Ramos (cell line): ENCODE measurements around the gene RPP25.
"Not testable (repeated sequence)": the region's sequence is repeated elsewhere in the genome, so short reads cannot be mapped to it uniquely, and the experiment has no call there.

Experiments
- in situ Hi-C: fragments of 300-500 bp; cut with MboI; formaldehyde crosslinking; loops from one replicate; pipeline ENCODE4 v1.14.3; 2022; ENCODE audit warnings: low sequenced_read_pairs; ENCODE audit not compliant: unreplicated experiment

The RPP25 gene

DNA sequence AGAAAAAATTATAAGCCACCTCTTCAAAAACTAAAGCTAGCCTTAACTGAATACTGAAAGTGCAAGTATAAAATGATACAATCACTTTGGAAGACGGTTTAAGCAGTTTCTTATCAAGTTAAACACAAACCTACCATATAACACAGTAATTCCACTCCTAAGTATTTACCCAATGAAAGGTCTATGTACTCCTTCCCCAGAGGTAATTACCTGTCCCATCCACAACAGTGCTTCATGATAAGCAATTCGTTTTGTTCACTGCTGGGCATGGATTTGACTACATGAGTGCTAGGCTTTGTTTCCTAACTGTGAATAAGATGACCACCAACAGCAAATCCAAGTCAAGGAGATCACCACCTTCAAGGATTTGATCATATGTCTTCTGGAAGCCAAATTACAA is 23.0 kb downstream of the RPP25 start:
- in situ Hi-C loops = no loop called here

DNA sequence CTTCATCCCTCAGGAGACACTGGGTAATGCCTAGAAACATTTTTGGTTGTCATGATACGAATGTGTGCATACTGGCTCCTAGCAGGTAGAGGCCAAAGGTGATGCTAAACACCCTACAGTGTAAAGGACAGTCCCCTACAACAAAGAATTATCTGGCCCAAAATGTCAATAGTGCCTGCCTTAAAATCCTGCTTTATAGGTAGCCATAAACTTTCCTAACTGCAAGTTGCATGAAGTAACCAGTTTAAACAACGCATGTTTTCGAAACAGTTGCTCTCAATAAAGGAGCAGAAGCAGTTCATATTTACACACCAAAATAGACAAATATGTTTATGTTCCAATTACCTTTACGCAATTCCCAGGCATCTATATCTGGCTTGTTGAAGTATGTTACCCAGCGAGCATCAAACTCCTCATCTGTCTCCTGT is 27.8 kb downstream of the RPP25 start:
- in situ Hi-C loops = no loop called here

DNA sequence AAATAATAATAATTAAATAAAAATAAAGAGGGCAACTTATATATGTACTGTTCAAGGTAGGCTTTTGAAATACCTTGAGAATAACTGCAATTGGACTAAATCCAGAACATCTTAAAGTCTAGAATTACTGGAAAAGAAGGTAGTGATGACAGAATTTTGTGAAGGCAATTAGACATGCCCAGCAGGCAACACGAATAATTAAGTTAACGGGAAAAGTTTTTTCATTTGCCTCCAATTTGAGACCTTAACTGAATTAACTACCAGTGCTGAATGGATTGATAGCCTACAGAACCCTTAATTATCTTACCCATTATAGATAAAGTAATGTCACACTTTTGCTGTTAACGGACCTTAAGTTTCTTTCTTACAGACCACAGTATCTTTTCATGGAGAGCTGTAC is 32.0 kb downstream of the RPP25 start:
- in situ Hi-C loops = no loop called here

DNA sequence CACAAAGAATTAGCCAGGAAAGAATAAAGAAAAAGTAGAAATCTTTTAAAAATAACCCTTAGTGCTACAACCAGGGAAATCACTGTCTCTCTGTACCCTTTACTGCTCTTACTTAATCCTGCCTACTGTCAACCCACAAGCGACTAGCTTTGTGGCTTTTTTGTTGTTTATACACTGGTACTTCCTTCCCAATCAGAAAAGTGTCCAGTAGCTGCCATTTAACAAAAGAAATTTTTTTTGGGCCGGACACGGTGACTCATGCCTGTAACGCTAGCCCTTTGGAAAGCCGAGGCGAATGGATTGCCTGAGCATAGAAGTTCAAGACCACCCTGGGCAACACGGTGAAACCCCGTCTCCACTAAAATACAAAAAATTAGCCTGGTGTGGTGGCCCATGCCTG is 36.1 kb downstream of the RPP25 start:
- in situ Hi-C loops = no loop called here

DNA sequence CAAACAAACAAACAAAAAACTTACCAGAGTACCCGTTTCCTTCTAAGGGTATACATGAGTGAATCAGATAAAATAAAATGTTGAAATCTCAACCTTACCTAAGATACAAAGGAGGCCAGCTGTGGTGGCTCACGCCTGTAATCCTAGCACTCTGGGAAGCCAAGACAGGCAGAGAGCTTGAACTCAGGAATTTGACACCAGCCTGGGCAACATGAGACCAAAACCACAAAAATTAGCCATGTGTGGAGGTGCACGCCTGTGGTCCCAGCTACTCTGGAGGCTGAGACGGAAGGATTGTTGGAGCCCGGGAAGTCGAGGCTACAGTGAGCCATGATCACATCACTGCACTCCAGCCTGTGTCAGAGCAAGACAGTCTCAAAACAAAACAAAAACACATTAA is 38.9 kb downstream of the RPP25 start:
- in situ Hi-C loops = no loop called here

DNA sequence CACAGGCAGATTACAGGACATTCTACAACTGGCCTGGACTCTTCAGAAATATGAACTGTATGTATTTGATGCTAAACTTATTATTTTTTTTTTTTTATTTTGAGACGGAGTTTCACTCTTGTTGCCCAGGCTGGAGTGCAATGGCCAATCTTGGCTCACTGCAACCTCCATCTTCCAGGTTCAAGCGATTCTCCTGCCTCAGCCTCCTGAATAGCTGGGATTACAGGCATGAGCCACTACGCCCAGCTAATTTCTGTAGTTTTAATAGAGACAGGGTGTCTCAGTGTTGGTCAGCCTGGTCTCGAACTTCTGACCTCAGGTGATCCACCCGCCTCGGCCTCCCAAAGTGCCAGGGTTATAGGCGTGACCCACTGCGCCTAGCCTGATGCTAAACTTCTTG is 42.8 kb downstream of the RPP25 start:
- in situ Hi-C loops = not testable (repeated sequence)

DNA sequence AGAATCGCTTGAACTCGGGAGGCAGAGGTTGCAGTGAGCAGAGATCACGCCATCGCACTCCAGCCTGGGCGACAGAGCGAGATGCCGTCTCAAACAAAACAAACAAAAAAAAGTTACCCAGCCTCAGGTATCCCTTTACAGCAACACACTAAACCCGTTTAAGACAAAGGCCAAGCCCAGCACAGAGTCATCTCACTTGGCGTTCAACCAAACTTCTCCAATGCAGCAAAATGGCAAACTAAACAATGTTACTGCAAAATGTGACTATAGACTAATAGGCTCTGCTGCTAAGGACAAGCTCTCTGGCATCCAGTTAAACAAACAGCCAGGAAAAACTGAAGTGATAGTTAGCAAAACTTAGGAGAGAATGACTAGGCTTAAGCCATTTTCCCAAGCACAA is 43.5 kb downstream of the RPP25 start:
- in situ Hi-C loops = no loop called here

DNA sequence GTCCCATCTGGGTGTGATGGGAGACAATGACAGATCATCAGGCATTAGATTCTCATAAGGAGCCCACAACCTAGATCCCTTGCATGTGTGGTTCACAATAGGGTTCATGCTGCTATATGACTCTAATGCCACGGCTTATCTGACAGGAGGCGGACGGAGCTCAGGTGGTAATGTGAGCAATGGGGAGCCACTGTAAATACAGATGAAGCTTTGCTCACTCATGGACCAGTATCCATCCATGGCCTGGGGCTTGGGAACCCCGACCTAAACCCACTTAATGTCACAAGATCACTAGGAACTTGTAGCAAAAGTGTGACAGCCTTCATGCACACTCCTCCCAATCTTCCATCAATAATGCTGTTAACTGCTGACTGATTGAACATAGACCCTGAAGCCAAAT is 47.9 kb downstream of the RPP25 start:
- in situ Hi-C loops = no loop called here

DNA sequence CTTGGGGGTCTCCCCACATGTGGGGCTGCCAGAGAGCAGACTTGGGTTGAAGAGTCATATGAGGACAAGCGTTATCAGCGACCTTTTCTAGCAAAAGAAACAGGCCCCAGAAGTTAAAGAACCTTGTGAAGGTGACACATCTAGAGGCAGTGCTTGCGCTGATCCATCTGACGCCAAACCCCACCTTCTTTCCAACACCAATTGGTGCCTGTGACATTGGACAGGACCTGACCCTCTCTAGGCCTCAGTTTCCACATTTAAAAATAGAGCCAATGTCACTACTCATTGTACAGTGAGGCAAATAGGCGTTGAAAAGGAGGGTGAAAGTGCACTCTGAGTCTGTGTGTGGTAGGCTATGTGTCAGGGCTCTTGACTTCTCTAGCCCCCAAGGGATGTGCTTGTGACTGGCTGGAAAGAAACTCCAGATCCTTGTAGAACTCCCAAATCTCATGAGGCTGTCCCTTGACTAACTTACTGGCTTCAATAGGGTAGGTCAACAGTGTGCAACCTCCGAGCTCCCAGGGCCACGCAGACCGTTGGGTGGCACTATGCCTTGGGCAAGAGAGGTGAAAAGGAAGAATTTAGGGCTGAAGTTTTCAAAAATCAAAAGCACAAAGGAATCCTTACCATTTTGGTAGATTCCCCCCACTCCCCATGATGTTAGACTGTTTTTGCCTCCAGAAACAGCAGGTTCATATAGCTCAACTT is 49.3 kb downstream of the RPP25 start:
- in situ Hi-C loops = no loop called here

DNA sequence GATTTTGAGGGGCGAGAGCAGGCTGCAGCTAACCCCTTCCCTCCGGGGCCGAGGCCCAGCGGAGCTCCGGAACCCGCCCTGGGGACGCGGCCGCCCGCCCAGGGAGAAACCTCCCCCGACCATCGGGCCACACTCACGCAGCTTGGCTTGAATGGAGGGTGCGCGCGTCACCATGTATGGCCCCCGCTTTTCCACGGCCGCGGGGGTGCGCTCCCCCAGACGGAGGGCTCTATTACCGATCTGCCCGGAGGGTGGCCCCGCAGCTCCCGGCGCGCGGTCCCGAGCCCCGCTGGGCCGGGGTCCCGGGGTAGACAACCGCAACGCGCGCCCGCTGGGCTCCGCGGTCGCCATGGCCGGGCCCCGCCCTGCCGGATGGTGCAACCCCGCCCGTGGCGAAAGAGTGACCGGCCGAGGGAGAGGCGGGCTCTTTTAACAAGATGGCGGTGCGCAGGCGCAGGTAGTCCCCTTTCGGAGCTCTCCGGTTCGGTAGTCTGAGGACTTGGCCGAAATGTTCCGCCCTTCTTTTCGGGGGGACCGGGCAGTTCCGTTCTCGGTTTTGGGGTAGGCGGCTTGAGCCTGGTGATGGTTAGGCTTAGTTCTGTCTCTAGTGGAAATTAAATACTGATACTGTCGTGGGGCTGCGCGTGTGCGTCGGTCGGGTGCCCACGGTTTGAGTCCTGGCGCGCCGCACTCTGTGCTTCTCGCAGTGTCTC is 50.0 kb downstream of the RPP25 start, which contains the start of gene FAM219B:
FAM219B (minus strand) TSS at position 402 of the 713 bp plus-strand sequence; CDS start at position 351, 51 bp downstream.
- in situ Hi-C loops = no loop called here

DNA sequence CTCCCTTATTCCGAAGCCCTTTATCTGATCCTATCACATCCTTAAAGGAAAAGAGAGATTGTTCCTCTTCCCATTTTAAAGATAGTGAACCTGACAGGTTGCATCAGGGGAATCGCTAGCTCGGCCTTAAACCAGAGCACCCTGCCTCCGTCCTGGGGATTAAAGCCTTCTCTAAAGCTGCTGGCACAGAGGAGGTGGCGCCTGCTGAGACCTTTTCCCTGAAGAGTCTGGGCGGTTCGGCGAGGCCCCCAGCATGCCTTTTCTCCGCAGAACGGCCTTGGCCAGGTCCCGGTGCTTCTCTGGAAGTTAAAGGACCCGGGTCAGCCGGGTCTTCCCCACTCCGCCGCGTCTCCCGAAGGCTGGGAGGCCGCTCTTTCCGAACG is 50.5 kb downstream of the RPP25 start:
- in situ Hi-C loops = no loop called here
